ENCODE data around the gene TMEM196.
A peak's percentile ranks its signal among the peaks of the same experiment; 100 is the strongest.
"Not testable (repeated sequence)": the region's sequence is repeated elsewhere in the genome, so short reads cannot be mapped to it uniquely, and the experiment has no call there.

The TMEM196 gene

GRCh38 chr7:19705663-19706062 lies 67.8 kb downstream of the TMEM196 start:
- no peak for DNase-seq

GRCh38 chr7:19701471-19701870 lies 71.9 kb downstream of the TMEM196 start:
- peak; percentile 43 for DNase-seq

- DNase-seq: no peak
These were observed 72.5 kb downstream of the TMEM196 start for GRCh38 chr7:19700936-19701335.

- no peak for DNase-seq
These were observed 75.1 kb downstream of the TMEM196 start for GRCh38 chr7:19698331-19698730.

GRCh38 chr7:19696926-19697325 lies 76.5 kb downstream of the TMEM196 start:
- DNase-seq: no peak

- no peak for DNase-seq
These were observed 81.1 kb downstream of the TMEM196 start for GRCh38 chr7:19692111-19692828.

GRCh38 chr7:19690736-19691135 lies 82.7 kb downstream of the TMEM196 start:
- DNase-seq: no peak

- not testable (repeated sequence) for DNase-seq
These were observed 84.3 kb downstream of the TMEM196 start for GRCh38 chr7:19689130-19689529.

GRCh38 chr7:19681596-19681995 lies 91.8 kb downstream of the TMEM196 start:
- no peak for DNase-seq

- DNase-seq: no peak
These were observed 96.2 kb downstream of the TMEM196 start for GRCh38 chr7:19677180-19677579.

- DNase-seq: no peak
These were observed 97.6 kb downstream of the TMEM196 start for GRCh38 chr7:19675816-19676215.

GRCh38 chr7:19674266-19674960 lies 99.0 kb downstream of the TMEM196 start:
- no peak for DNase-seq

GRCh38 chr7:19670806-19671205 lies 102.6 kb downstream of the TMEM196 start:
- DNase-seq: no peak

All from NCI-H510A (cell line).